HEK293T (cell line): ENCODE results near the gene TSC1.

Experiments used
- ARNT ChIP-seq: fragments of 450-650 bp; IDR thresholded peaks from 2 replicates; pipeline ENCODE4 v1.6.1; 2017; ENCODE audit warnings: mild to moderate bottlenecking
- BHLHE40 ChIP-seq: fragments of 450-650 bp; IDR thresholded peaks from 2 replicates; pipeline ENCODE4 v1.6.1; 2016; ENCODE audit warnings: mild to moderate bottlenecking, moderate library complexity, borderline replicate concordance
- CTBP1 ChIP-seq: fragments of 450-650 bp; IDR thresholded peaks from 2 replicates; pipeline ENCODE4 v1.6.1; 2016; ENCODE audit warnings: borderline replicate concordance
- FOXK2 ChIP-seq: fragments of 450-650 bp; IDR thresholded peaks from 2 replicates; pipeline ENCODE4 v1.6.1; 2016; ENCODE audit warnings: mild to moderate bottlenecking
- FOXM1 ChIP-seq: fragments of 450-650 bp; IDR thresholded peaks from 2 replicates; pipeline ENCODE4 v1.6.1; 2017; ENCODE audit warnings: mild to moderate bottlenecking, borderline replicate concordance
- SP1 ChIP-seq: fragments of 450-650 bp; IDR thresholded peaks from 2 replicates; pipeline ENCODE4 v1.6.1; 2017
- SUZ12 ChIP-seq: fragments of 450-650 bp; IDR thresholded peaks from 2 replicates; pipeline ENCODE4 v1.6.1; 2016; ENCODE audit warnings: mild to moderate bottlenecking
- TARDBP ChIP-seq: fragments of 450-650 bp; IDR thresholded peaks from 2 replicates; pipeline ENCODE4 v1.6.1; 2016
- ZNF384 ChIP-seq: fragments of 450-650 bp; IDR thresholded peaks from 2 replicates; pipeline ENCODE4 v1.6.1; 2016

GRCh38 chr9:132973166-132973565 lies 28.8 kb upstream of the TSC1 start:
- TF ChIP-seq TARDBP = no peak
- TF ChIP-seq ARNT = no peak
- TF ChIP-seq BHLHE40 = no peak
- TF ChIP-seq SP1 = no peak
- TF ChIP-seq FOXM1 = no peak
- TF ChIP-seq SUZ12 = no peak
- TF ChIP-seq FOXK2 = no peak
- TF ChIP-seq CTBP1 = no peak
- no peak for TF ChIP-seq ZNF384
